ENCODE results near the gene KCNK7. TPM values are rescaled to one million over a fixed set of nuclear protein-coding genes. Genes with fewer than 3 reads are reported as not detected.

Gene KCNK7
- total RNA-seq, 1 experiment from 2014 or later, result 0.61 TPM

DNA sequence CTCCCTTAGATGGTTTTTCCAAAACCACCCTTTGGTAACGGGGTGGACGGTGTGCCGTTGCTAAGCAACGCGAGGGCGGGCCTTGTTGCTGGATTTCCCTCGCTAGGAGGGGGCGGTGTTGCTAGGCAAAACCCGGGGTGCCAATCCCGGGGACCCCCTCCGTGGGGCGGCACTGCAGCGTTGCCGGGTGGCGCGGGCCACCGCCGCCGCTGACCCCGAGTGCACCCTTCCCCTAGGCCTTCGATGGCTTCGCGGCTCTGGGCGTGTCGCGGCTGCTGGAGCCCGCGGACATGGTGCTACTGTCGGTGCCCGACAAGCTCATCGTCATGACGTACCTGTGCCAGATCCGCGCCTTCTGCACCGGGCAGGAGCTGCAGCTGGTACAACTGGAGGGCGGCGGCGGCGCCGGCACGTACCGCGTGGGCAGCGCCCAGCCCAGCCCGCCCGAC is 10.9 kb downstream of the KCNK7 start:
- H3K36me3 ChIP-seq (ENCODE audit: control insufficient read depth in 1 of 2, insufficient read depth in 2 of 2, low read length in 2 of 2), result no peaks in the 10 kb centered on the region; a peak in 2 of 4 replicates
- H3K27ac ChIP-seq (ENCODE audit: low read depth, low read length), result no peak overlapping the region
- TF ChIP-seq JUND (IDR thresholded peaks at IDR 0.05) (no peak), TCF7L2 (IDR thresholded peaks at IDR 0.05; ENCODE audit: borderline replicate concordance, extremely low read depth, insufficient read depth, insufficient read length) (no peak), EGR1 (IDR thresholded peaks at IDR 0.05; ENCODE audit: low read depth) (no peak), EZH2 (IDR thresholded peaks at IDR 0.05) (no peak), YY1 (IDR thresholded peaks at IDR 0.05; ENCODE audit: extremely low read depth, insufficient replicate concordance, low read depth, low read length) (no peak), FOSL1 (IDR thresholded peaks at IDR 0.05; ENCODE audit: low read depth) (no peak), POLR2AphosphoS5 (IDR thresholded peaks at IDR 0.05; ENCODE audit: low read depth, low read length) (no peak), ELF1 (IDR thresholded peaks at IDR 0.05; ENCODE audit: borderline replicate concordance, low read depth) (no peak), ZNF274 (IDR thresholded peaks at IDR 0.05; ENCODE audit: low read depth, low read length) (no peak), POLR2A (IDR thresholded peaks at IDR 0.05; ENCODE audit: borderline replicate concordance, extremely low read depth, insufficient read depth, insufficient read length) (no peak)
- DNase-seq (ENCODE audit: low read depth, low spot score) (no peak), ATAC-seq (no peak)
- H3K4me1 ChIP-seq (ENCODE audit: control insufficient read depth in 1 of 2, insufficient read depth in 2 of 2, low read length in 2 of 2), result peaks cover 14 to 25% of the 10 kb centered on the region in 2 experiments
- H2AFZ ChIP-seq (ENCODE audit: low read depth, low read length, poor library complexity, severe bottlenecking), result no peak overlapping the region
- H3K79me2 ChIP-seq (ENCODE audit: insufficient read depth, low read length), result no peaks in the 10 kb centered on the region
- H3K27me3 ChIP-seq (ENCODE audit: insufficient read depth, low read length), result no peaks in the 10 kb centered on the region
- H3K9me3 ChIP-seq (ENCODE audit: control insufficient read depth in 1 of 2, insufficient read depth in 1 of 2, low read depth in 1 of 2, low read length in 2 of 2), result no peaks in the 10 kb centered on the region
- BruUV-seq (replicated peaks), result no TSS peak
- intact Hi-C loops (cut with micrococcal nuclease), result no loop called here
- ChIA-PET CTCF (interaction anchor here (1.2 kb wide), 1 partner anchor 9 kb away, joined by 6 read pairs; no protein-coding TSS in a partner anchor), RAD21 (ENCODE audit: low non-redundant PET in 1 of 2, low total read pairs in 2 of 2, uncharacterized antibody in 2 of 2, unreplicated experiment in 2 of 2) (no interaction called here), POLR2A (no interaction called here)
- no peak overlapping the region for H3K4me3 ChIP-seq (replicated peaks in 1 of 2; ENCODE audit: low read depth in 1 of 2, low read length in 2 of 2)
- no peak overlapping the region for H3K9ac ChIP-seq (ENCODE audit: low read length)
- no peak overlapping the region for H3K4me2 ChIP-seq (ENCODE audit: low read length)
- H3K9me2 ChIP-seq (ENCODE audit: insufficient read depth), result no peaks in the 10 kb centered on the region
- no peaks in the 10 kb centered on the region for H4K20me1 ChIP-seq (ENCODE audit: insufficient read depth)

DNA sequence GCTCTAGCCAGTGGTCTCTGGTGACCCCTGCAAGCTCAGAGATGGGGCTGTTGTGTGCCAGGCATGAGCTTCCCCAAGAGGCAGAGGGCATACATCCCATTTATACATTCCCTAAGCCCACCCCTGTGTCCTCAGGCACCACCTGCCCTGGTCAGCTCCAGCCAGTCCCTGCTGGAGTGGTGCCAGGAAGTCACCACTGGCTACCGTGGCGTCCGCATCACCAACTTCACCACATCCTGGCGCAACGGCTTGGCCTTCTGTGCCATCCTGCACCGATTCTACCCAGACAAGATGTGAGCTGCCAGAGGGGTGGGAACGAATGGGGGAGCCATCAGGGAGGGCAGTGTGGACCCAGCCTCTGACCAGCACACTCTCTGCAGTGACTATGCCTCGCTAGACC is 11.5 kb downstream of the KCNK7 start:
- Histone ChIP-seq H3K27me3 (ENCODE audit: insufficient read depth, low read length) (no peaks in the 10 kb centered on the region), H3K9ac (ENCODE audit: low read length) (no peak overlapping the region), H3K4me3 (replicated peaks in 1 of 2; ENCODE audit: low read depth in 1 of 2, low read length in 2 of 2) (no peak overlapping the region), H2AFZ (ENCODE audit: low read depth, low read length, poor library complexity, severe bottlenecking) (no peak overlapping the region), H3K9me2 (ENCODE audit: insufficient read depth) (no peaks in the 10 kb centered on the region), H3K4me2 (ENCODE audit: low read length) (no peak overlapping the region), H3K36me3 (ENCODE audit: control insufficient read depth in 1 of 2, insufficient read depth in 2 of 2, low read length in 2 of 2) (peaks cover 2 to 4% of the 10 kb centered on the region in 2 experiments; a peak in 2 of 4 replicates), H3K9me3 (ENCODE audit: control insufficient read depth in 1 of 2, insufficient read depth in 1 of 2, low read depth in 1 of 2, low read length in 2 of 2) (no peaks in the 10 kb centered on the region), H3K27ac (ENCODE audit: low read depth, low read length) (no peak overlapping the region), H3K79me2 (ENCODE audit: insufficient read depth, low read length) (no peaks in the 10 kb centered on the region), H3K4me1 (ENCODE audit: control insufficient read depth in 1 of 2, insufficient read depth in 2 of 2, low read length in 2 of 2) (peaks cover 14 to 25% of the 10 kb centered on the region in 2 experiments), H4K20me1 (ENCODE audit: insufficient read depth) (no peaks in the 10 kb centered on the region)
- BruUV-seq (replicated peaks), result no TSS peak
- ATAC-seq, result no peak
- RAD21 ChIA-PET (ENCODE audit: low non-redundant PET in 1 of 2, low total read pairs in 2 of 2, uncharacterized antibody in 2 of 2, unreplicated experiment in 2 of 2), result no interaction called here
- POLR2A ChIA-PET, result no interaction called here
- CTCF ChIA-PET, result no interaction called here
- DNase-seq (ENCODE audit: low read depth, low spot score), result no peak
- intact Hi-C loops (cut with micrococcal nuclease), result no loop called here
- TF ChIP-seq TCF7L2 (IDR thresholded peaks at IDR 0.05; ENCODE audit: borderline replicate concordance, extremely low read depth, insufficient read depth, insufficient read length), result no peak
- TF ChIP-seq SIN3A (IDR thresholded peaks at IDR 0.05; ENCODE audit: low read depth), result no peak
- TF ChIP-seq ELF1 (IDR thresholded peaks at IDR 0.05; ENCODE audit: borderline replicate concordance, low read depth), result no peak
- TF ChIP-seq YY1 (IDR thresholded peaks at IDR 0.05; ENCODE audit: extremely low read depth, insufficient replicate concordance, low read depth, low read length), result no peak
- TF ChIP-seq RAD21 (IDR thresholded peaks at IDR 0.05; ENCODE audit: low read depth), result no peak
- TF ChIP-seq, protein P1, sequence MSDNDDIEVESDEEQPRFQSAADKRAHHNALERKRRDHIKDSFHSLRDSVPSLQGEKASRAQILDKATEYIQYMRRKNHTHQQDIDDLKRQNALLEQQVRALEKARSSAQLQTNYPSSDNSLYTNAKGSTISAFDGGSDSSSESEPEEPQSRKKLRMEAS (IDR thresholded peaks at IDR 0.05), result no peak
- no peak for TF ChIP-seq ZBTB33 (IDR thresholded peaks at IDR 0.05; ENCODE audit: extremely low read depth, insufficient replicate concordance, low read length)
- TF ChIP-seq POLR2AphosphoS5 (IDR thresholded peaks at IDR 0.05; ENCODE audit: low read depth, low read length), result no peak
- TF ChIP-seq SP1 (IDR thresholded peaks at IDR 0.05; ENCODE audit: low read depth), result no peak
- no peak for TF ChIP-seq ATF3 (IDR thresholded peaks at IDR 0.05)
